ENCODE measurements around the gene AFAP1L1.

The AFAP1L1 gene

DNA sequence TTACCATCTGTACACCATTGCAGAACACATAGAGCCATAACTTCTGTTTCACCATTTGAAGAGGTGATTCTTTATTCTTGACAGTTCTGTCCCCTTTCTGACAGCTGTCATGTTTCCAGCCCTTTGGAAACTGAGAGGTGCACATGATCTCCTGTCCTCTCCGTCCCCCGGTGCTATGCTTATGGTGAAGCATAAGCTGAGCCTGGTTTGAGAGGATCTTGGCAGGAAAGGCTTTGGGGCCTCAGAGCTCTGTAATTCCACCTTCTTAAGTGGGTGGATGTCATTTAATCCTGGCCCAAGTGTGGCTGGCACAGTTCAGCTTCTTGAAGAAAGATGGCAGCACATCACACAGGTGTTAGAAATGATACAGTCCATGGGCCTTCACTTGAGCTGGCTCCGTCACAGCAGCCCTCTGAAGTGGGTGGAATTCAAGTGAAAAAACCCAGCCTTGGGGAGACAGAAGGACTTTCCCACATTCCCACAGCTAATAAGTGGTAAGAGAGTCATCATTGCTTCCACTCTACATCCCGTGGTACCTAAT, 43.0 kb downstream of the AFAP1L1 start:
- DNase-seq (ENCODE audit: low spot score): no peak

DNA sequence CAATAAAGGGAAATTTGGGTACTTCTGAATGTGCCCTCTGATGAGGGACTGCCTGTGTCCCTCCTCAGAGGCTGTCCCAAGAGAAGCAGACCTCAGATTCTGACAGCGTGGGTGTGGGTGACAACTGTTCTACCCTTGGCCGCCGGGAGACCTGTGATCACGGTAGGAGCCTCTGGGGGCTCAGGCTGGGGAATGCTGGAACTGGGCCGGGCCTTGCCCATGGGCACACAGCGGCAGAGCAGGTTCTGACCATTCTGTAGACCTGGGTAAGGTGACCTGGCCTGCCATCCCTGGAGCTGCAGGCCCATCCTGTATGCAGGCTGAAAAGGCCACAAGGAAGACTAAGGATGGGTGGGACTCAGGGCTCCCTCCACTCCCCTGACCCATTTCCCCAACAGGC, 44.1 kb downstream of the AFAP1L1 start:
- no peak for DNase-seq (ENCODE audit: low spot score)

DNA sequence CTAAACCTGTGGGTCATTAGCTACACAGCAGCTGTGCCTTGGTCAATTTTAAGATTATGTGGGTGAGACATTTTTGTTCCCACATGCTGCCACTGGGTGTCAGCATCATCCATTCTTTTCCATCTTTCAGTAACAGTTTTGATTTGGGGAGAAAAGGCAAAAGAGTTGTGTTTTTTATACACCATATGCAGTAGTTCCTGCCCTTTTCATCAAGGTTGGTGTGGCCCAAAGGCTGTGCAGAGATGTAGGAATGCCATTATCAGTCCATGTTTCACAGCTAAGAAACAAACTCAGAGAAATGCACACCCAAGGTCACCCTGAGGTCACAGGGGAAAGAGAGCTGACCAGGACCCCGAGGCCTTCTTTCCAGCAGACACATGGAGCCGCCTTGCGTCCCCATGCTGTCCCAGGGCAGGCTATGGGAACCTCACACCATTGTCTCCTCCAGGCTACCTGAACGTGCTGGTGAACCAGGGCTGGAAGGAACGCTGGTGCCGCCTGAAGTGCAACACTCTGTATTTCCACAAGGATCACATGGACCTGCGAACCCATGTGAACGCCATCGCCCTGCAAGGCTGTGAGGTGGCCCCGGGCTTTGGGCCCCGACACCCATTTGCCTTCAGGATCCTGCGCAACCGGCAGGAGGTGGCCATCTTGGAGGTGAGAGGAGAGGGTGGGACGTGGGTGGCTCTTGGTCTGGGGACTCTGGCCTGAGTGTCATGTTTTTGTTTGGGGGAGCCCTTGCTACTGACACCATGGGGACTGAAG, 45.8 kb downstream of the AFAP1L1 start:
- peak; percentile 52 for DNase-seq (ENCODE audit: low spot score)

DNA sequence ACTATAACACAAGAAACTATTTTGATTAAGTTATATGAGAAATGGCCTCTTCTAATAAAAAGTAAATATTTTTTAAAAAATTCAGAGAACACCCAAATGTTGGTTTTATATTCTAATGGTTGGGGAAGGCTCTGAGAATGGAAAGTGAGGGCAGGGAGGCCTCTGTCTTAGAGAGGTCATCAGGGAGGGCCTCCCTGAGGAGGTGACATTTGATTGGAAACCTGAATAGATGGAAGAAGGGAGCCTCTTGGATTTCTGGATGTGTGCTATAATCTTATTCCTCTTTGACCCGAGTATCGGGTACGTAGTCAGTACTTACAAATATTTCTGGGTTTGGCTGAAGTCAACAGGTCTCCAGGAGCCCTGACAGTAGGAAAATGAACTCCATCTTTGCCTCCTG, 47.5 kb downstream of the AFAP1L1 start:
- no peak for DNase-seq (ENCODE audit: low spot score)

DNA sequence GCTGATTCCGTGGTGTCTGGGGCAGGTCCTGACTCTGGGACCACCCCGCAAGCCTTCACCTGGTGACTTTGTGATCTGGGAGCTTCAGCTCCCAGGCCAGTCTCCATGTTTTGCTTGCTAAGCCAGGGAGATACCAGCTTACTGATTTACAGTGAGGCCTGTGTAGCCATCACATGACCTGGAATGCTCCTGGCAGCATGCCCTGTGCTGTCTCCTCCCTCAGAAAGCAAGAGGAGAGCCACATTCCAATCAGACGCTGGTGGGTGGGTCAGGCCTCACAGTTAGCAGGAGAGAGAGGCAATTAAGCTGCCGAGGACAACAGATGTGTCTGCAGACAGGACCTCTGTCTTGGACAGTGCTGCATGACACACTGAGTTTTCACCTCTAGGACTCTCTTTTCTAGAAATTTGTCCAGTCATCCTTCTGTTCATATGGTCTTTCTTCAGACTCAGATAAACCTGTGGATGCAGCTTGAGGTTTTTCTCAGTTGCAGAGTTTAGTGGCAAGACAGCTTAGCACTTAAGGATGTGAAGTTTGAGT, 49.2 kb downstream of the AFAP1L1 start:
- peak; percentile 82 for DNase-seq (ENCODE audit: low spot score)

DNA sequence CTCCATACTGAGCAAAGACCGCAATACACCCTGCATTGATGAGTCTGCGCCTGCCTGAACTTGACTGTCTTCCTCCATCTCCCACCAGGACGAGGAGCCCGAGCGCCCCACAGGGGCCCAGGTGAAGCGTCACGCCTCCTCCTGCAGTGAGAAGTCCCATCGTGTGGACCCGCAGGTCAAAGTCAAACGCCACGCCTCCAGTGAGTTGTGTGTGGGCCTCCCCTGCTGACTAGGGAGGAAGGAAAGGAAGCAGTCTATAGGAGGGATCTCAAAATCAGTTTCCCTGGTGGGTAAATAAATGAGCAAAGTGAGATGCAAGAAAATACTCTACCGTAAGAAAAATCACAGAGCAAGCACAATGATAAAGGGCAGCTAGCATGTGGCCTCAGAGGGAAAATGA, 50.9 kb downstream of the AFAP1L1 start:
- DNase-seq (ENCODE audit: low spot score): peak; percentile 62

DNA sequence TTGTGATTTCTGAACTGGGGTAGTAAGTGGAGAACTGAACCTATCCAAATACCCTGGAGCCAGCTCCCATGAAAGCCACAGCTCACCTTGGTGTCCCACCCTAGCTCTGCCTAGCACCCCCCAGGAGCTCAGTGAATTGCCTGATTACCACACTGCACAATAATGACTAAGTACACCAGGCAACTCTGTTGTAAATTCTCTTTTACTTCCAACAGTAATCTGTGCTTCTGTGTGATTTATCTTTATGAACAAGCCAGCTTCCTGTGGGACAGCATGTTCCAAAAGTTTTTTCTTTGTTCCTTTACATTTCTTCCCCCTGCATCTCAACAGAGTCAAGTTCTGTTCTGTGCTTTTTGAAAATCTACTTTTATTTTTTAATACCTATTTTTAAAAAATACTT, 51.6 kb downstream of the AFAP1L1 start:
- no peak for DNase-seq (ENCODE audit: low spot score)

DNA sequence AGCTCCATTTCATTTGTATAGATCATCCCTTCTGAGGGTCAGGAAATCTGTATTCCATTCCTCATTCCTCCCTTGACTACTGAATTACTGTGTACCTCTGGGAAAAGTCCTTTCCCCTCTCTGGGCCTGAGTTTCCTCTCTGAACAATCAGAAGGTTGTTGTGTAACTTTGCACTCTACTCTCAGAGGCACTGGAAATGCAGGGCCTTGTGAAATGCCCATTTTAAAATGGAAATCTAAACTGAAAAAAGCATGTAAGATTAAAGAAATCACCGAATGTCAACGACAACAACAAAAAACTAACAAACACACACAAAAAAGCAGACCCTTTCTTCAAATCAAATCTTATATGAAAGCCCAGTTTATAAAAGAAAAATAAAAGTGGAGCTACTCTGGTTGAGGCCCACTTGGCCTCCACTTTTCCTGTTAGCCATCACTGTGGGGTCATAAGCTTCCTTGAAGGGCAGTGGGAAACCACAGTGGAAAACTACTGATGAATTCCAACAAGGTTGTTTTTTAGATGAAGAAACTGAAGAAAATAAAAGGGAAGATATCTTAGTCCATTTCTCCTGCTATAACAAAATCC, 52.1 kb downstream of the AFAP1L1 start:
- peak; percentile 42 for DNase-seq (ENCODE audit: low spot score)

DNA sequence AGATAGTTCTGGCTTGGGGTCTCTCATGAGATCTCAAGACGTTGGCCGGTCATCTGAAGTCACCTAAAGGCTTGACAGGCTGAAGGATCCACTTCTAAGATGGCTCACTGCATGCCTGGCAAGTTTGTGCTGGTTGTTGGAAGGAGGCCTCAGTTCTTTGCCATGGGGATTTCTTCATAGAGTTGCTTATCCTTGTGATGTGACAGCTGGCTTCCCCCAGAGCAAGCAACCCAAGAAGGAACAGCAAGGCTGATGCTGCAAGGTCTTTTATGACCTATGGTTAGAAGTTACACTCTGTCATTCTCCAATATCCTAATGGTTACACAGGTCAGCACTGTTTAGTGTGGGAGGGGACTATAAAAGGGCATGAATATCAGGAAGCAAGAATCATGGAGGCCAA, 53.0 kb downstream of the AFAP1L1 start:
- DNase-seq (ENCODE audit: low spot score): no peak

DNA sequence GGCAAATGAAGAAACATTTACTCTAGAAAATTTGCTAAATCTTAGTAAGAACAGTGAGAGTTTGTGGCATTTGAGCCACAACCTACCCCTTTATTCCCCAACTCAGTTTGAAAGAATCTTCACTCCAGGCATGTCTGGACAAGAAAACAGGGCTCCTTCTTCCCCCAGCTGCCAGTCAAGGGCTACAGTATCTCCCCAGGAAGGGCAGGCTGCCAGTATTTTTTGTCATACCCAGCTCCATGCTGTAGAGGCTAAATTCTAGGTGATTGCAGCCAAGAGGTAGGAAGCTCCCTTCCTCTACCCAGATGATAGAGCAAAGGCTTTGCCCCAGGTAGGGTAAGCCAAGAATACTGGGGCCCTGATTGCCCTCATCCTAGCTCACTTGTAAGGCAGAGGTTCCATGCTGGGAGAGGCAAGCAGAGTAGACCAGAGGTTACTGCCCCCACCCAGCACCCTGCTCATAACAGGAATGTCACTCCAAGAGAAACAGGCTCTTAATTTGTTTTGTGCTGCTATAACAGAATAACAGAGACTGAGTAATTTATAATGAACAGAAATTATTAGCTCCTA, 53.6 kb downstream of the AFAP1L1 start:
- DNase-seq (ENCODE audit: low spot score): no peak

DNA sequence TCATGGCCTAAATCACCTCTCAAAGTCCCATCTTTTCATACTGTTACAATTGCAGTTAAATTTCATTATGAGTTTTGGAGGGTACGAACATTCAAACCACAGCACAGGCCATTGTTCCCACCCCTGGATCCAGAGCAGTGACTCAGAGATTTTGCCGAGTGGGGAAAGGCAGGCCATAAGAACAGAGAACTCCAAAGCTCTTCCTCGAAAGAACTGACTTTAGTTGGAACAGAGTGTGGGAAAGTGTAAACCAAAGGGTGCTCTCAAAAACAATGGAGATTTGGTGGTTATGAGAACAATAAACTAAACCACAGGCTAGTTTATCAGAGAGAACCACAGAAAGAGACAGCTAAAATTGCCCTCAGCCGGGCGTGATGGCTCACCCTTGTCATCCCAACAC, 54.2 kb downstream of the AFAP1L1 start:
- DNase-seq (ENCODE audit: low spot score): no peak

DNA sequence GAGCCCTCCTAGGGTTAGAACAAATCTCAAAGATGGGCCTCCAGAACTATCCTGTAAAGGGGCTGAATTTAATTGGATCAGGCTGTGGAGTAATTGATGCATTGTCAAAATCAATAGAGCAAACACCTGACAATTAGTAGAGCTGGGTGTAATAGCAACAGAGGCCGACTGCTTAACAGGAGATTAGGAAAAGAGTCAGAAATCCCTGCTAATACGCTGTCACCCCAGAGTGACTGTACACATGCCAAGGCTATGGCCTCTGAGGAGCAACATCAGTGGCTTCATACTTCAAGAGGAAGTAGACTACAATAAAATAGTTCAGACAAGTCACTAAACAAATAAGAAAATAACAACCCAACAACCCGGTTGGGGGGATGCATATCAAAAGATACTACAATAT, 55.0 kb downstream of the AFAP1L1 start:
- no peak for DNase-seq (ENCODE audit: low spot score)

DNA sequence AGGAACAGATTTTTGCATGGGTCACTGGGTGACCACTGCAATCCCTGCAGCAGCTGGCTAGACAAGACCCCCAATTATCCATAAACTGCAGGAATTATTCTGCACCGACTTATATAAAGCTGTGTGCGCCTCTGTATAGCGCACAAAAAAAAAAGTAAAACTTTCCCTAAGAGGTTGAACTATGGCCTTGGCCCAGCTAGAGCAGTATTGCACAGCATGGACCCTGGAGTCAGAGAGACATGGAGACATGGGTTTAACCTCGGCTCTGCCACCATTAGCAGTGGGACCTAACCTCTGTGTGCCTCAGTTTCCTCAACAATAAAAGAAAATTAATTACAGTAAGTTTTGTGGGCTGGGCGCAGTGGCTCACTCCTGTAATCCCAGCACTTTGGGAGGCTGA, 56.5 kb downstream of the AFAP1L1 start:
- no peak for DNase-seq (ENCODE audit: low spot score)

DNA sequence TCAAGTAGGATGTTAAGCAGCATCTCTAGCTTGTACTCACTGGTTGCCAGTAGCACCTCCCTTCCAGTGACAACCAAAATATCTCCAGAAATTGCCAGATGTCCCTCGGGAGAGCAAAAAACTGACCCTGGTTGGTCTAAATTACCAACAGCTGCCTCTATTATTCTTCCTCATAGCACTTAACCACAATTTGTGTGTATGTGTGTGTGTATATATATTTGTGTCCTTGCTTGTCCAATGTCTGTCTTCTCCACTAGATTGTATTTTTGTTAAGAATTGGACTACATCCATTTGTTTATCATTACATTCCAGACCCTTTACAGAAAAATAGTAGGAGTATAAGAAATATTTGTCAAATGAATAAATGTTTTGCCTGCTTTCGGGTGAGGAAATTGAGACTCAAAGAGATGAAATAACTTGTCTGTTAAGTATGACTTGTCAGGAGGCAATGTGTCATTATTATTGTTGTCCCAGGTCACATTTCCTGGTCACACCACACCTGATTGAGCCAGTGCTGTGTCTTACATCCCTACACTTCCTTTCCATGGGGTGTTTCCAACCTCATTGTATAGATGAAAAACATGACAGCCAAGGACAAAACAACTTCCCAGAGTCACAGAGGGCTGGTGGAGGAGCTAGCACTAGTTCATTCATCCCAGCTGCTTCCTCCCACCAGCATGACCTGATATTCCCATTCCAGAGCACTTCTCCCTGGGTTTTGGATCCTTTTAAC, 62.2 kb downstream of the AFAP1L1 start:
- DNase-seq (ENCODE audit: low spot score): no peak

DNA sequence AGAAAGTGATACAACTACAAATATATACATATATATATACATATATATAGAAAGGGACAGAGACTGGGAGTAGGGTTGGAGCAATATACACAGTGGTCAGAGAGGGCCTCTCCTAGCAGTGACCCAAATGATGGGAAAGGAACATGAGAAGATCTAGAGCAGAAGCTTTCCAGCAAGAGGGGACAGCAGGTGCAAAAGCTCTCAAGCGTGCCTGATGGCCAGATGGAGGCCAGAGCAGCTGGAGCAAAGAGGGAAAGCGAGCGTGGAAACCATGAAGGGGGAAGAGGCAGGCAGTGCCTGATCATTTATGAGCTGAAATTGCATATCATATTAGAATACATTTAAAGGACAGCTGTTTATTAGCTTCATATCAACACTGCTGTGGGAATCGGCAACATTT, 66.1 kb downstream of the AFAP1L1 start:
- no peak for DNase-seq (ENCODE audit: low spot score)

DNA sequence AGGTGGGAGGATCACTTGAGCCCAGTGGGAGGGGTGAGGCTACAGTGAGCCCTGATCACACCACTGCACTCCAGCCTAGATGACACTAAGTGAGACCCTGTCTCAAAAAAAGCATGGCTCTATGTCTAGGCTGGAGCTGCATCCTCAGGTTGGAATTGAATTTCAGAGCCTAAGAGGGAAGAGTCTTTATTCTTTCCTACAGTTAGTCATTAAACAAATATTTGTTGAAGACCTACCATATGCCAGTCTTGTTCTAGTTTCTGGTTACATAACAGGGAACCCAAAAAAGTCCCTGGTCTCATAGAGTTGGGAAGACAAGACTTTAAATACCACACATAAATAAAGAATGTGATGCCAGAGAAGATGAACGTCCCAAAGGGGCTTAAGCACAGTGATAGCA, 66.7 kb downstream of the AFAP1L1 start:
- DNase-seq (ENCODE audit: low spot score): no peak

DNA sequence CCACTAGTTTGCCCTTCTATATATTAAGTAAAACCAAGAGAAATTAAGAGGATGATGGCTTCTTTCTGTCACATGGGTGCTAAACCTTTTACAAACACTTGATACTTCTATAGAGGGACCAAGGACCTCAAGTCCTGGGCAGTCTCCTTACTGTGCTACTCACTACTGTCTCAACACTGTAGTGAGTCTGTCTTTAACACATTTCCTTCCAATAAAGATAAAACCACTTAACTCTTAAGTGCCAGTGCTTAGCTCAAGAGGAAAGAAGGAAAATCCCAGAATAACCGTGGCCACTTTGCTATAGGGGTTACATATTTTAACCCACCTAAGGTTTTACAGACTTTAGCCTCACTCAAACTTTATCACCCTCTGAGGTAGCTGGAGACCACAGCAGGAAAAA, 69.3 kb downstream of the AFAP1L1 start:
- DNase-seq (ENCODE audit: low spot score): no peak

DNA sequence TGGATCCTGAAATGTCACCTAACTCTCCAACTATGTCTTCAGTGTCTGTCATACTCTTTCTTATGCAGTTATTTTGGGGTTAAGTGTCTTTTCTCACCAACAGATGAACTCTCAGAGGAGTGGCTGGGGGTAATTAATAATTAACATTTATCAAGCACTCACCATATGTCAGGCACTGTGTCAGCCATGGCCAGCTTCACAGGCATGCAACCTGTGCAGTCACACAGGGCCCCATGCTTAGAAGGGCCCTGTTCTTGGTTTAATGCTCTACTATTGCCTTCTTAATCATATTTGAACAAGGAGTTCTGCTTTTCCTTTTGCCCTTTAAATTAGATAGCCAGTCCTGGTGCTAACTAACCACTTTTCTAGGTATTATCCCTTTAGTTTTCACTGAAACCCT, 70.2 kb downstream of the AFAP1L1 start:
- DNase-seq (ENCODE audit: low spot score): no peak

DNA sequence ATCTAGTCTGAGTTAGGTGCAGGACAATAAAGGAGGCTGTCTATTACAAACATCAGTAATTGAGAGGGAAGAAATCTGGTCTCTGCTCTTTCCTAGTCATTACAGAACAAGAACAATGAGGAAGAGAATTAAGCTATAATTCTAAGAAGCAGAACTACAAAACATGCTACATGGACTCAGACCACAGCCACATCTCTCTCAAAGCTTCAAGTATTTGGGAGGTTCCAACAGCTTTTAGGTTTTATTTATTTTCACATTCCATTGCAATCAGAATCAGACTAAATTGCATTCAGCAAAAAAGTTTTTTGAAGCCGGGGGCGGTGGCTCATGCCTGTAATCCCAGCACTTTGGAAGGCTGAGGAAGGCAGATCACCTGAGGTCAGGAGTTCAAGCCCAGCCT, 72.5 kb downstream of the AFAP1L1 start:
- DNase-seq (ENCODE audit: low spot score): no peak

DNA sequence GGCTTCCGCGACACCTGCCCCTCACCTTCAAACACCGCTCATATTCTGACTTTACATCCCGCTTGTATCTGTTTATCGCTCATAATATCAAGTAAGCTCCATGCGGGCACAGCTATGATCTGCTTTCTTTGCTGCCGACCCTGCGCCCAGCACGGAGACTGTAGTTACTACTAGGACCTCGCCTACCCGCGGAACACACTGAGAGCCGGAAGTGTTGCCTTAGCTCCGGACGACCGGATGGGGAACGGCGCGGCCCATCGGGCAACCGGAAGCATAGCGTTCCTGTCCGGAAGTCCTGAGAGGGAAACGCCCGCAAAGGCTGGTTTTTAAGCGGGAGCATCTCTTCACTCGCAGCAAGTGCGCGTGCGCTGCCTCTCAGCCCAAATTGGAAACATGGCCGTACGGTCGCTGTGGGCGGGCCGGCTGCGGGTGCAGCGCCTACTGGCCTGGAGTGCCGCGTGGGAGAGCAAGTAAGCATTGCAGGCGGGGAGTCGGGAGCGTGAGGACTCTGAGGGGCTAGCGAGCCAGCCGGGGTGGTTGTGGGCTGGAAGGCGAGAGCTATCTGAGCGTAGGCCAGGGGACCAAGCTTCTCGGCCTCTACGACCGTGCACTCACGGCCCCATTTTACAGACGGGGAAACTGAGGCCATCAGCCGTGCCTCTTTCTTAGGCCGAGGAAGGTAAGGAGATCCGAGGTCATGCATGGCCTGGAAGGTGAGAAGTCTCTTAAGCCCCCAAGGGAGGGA, 73.7 kb downstream of the AFAP1L1 start, which contains the start of gene GRPEL2:
GRPEL2 (plus strand) TSS at position 353 of the 745 bp plus-strand sequence; CDS start at position 394, 41 bp downstream.
- peak; percentile 84 for DNase-seq (ENCODE audit: low spot score)

DNA sequence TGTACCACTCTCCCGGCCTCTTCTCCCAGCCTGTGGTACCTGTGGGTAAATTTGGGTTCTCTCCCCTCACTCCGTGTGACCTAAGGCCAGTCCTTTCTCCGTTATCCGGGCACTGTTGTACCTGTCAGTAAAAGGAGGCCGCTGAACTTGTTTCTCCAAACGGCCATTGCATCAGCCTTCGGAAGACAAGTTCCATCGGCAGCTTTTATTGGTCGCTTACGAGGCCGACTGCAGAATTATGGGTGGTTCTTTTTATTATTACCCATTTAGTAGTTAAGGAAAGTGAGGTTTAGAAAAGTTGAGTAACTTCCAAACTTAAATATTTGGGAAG, 74.2 kb downstream of the AFAP1L1 start:
- DNase-seq (ENCODE audit: low spot score): no peak

DNA sequence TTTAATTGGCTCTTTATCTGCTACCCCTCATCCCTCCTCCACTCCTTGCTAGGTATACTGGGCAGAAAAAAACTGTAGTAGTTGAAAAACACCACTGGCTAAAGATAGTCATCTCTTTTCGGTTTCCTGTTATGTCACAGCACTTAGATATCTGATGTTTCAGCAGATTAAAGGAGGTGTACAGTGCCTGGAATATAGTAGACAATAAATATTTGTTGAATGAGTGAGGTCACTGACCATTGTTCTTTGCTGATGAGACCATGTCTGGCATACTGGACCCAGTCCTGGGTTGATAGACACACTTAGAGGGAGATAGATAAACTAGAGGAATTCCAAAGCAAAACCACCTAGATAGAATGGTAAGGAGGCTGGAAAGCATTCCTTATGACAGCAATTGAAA, 76.9 kb downstream of the AFAP1L1 start:
- no peak for DNase-seq (ENCODE audit: low spot score)
